ENCODE measurements around the gene PTPRN2. TPM values are rescaled to one million over a fixed set of nuclear protein-coding genes. Genes with fewer than 3 reads are reported as not detected.

PTPRN2 gene
- total and polyA plus RNA-seq, 2 of the 8 experiments (the other 6 are each of a cell fraction or from before 2014, with no cell fraction given), result 2.6 to 4.5 TPM

- Histone ChIP-seq H3K36me3 (ENCODE audit: control insufficient read depth in 2 of 4, insufficient read depth in 4 of 4, low read length in 3 of 4) (no peaks in the 10 kb centered on the region), H3K23me2 (ENCODE audit: low read depth, low read length) (no peaks in the 10 kb centered on the region), H2BK120ac (replicated peaks; ENCODE audit: low read depth, low read length) (peak overlapping the region; percentile 48), H3K79me2 (ENCODE audit: control insufficient read depth in 1 of 2, insufficient read depth in 2 of 2, low read length in 2 of 2) (no peaks in the 10 kb centered on the region), H4K91ac (replicated peaks; ENCODE audit: insufficient read length, low read length) (peak overlapping the region; percentile 34), H4K8ac (ENCODE audit: extremely low read depth, insufficient read depth, low read length) (no peak overlapping the region), H3K4me3 (ENCODE audit: extremely low read depth in 1 of 4, insufficient read depth in 2 of 4, low read depth in 3 of 4, low read length in 4 of 4) (no peak overlapping the region), H3K4me2 (ENCODE audit: insufficient read depth in 1 of 2, low read depth in 2 of 2, low read length in 2 of 2) (no peak overlapping the region), H3K79me1 (ENCODE audit: low read depth, low read length) (no peaks in the 10 kb centered on the region), H2AK5ac (ENCODE audit: low read depth, low read length) (no peak overlapping the region), H3K18ac (ENCODE audit: extremely low read depth, low read length) (no peak overlapping the region), H3K4me1 (replicated peaks in 1 of 4; ENCODE audit: control insufficient read depth in 3 of 4, insufficient read depth in 4 of 4, low read length in 3 of 4) (peaks cover 10 to 22% (median 14%) of the 10 kb centered on the region in 4 experiments; a peak in 6 of 7 replicates), H3K9ac (replicated peaks in 1 of 4; ENCODE audit: extremely low read depth in 1 of 4, low read depth in 3 of 4, low read length in 3 of 4) (no peak overlapping the region), H4K20me1 (replicated peaks in 1 of 2; ENCODE audit: control insufficient read depth in 1 of 2, insufficient read depth in 2 of 2, low read length in 2 of 2) (no peaks in the 10 kb centered on the region), H3K23ac (ENCODE audit: insufficient read length) (no peak overlapping the region), H2BK20ac (ENCODE audit: low read length) (no peak overlapping the region; the same call in 1 of the 2 replicates), H3K27ac (ENCODE audit: low read depth, low read length) (no peak overlapping the region), H3K27me3 (replicated peaks in 1 of 4; ENCODE audit: control insufficient read depth in 3 of 4, extremely low read depth in 1 of 4, insufficient read depth in 3 of 4, low read length in 3 of 4) (no peaks in the 10 kb centered on the region), H3K9me3 (ENCODE audit: insufficient read depth in 2 of 2, low read depth in 1 of 2, low read length in 1 of 2) (no peaks in the 10 kb centered on the region), H2BK12ac (ENCODE audit: low read depth, low read length) (no peak overlapping the region), H2BK15ac (ENCODE audit: low read length) (no peak overlapping the region), H2AFZ (ENCODE audit: low read length) (no peak overlapping the region), H3K4ac (replicated peaks; ENCODE audit: insufficient read length, low read depth, low read length) (peak overlapping the region; percentile 66), H4K5ac (ENCODE audit: insufficient read length, low read depth, low read length) (no peak overlapping the region), H2BK5ac (ENCODE audit: low read depth, low read length) (no peak overlapping the region), H3K56ac (replicated peaks; ENCODE audit: insufficient read length, low read depth, low read length) (no peak overlapping the region), H3K14ac (ENCODE audit: insufficient read length) (no peak overlapping the region)
- ChIA-PET POLR2A (ENCODE audit: partially characterized antibody) (interaction anchor here (1.0 kb wide), 1 partner anchor 10 kb away, joined by 3 read pairs; no protein-coding TSS in a partner anchor), CTCF (ENCODE audit: partially characterized antibody) (no interaction called here)
- FAIRE-seq, result no peak
- 79% methylated on average over 11 of the region's 14 CpGs; no CpG with 5 or more reads in 1 of the 2 experiments for WGBS, 2 experiments (ENCODE audit: extremely low coverage in 1 of 2, insufficient coverage in 1 of 2, insufficient read length in 1 of 2, insufficient replicate concordance in 2 of 2, low coverage in 1 of 2, low lambda C conversion rate in 2 of 2, missing lambda C conversion rate in 1 of 2)
- TF ChIP-seq CBX5 (IDR thresholded peaks at IDR 0.05; ENCODE audit: low read depth, low read length) (no peak), CBX8 (IDR thresholded peaks at IDR 0.05; ENCODE audit: borderline replicate concordance, low read depth, low read length) (no peak), SIRT6 (IDR thresholded peaks at IDR 0.05; ENCODE audit: low read length) (no peak), NRF1 (IDR thresholded peaks at IDR 0.05; ENCODE audit: low read depth, low read length) (no peak), TAF7 (optimal IDR thresholded peaks at IDR 0.05; ENCODE audit: borderline replicate concordance, low read depth, low read length) (no peak)
- no peak for DNase-seq (ENCODE audit: low read depth in 1 of 2, low spot score in 2 of 2)
Observed at GRCh38 chr7:157903710-157904109, 683.9 kb downstream of the PTPRN2 start.

Data from H1 (cell line).